ENCODE measurements around the gene AURKA. TPM values are rescaled to one million over a fixed set of nuclear protein-coding genes. Genes with fewer than 3 reads are reported as not detected.

Gene AURKA
- total RNA-seq = 8.7 to 10.5 TPM (median 9.6 TPM) in 3 replicates
- long read RNA-seq, partial matches to known transcripts = 0 of 25 reads
- long read RNA-seq, other reads (novel, unspliced or antisense) = 13 of 25 reads

DNA sequence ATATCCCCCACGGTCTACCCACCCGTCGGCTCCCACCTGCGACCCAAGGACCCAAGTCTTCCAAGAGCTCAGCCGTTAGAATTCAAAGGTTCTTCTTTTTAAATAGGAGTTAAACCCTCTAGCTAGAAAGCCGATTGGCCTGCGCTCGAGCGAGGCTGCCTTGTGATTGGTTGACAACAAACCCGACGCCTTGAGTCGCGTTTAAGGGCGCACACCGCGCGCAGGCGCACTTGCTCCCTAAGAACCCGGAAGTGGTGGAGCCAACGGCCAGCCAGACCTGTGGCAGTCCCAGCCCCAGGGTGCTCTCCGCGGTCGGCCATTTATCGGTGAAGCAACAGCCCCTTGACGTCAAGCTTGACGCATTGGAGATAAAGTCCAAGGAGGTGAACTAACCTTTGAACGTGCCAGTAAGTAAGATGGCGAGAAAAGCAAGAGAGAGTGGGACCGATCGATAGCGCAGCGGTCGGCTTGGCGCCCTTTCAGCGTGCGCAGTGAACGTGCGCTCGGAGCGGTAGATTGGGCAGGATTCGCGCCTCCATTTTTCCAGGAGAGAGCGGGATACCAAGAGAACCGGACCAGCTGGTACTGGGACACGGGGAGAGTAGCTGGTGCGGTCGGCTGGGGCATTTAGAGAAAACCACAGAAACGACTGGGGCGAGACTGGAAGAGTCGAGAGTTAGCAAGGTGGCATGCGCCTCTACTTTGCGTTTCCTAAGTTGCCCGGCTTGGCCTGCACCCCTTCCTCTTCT is at the start of gene AURKA, which contains the start of gene CSTF1:
Gene AURKA (minus strand): TSS at position 84 of the 749 bp plus-strand sequence. CDS start 4,018 bp downstream, outside the sequence.
Gene CSTF1 (plus strand): TSS at position 514 of the 749 bp plus-strand sequence. CDS start 2,908 bp downstream, outside the sequence.
- peaks cover 5% of the 10 kb centered on the region for H3K36me3 Mint-ChIP-seq (ENCODE audit: low read depth)
- peak; percentile 100 for DNase-seq (ENCODE audit: low spot score)
- no peaks in the 10 kb centered on the region for H3K9me3 Mint-ChIP-seq (ENCODE audit: low read depth)
- peak within 1 kb of the TSS; percentile 58 for H3K27ac Mint-ChIP-seq (ENCODE audit: unreplicated experiment)
- no peak within 1 kb of the TSS for H3K4me3 Mint-ChIP-seq (ENCODE audit: unreplicated experiment)
- H3K27me3 Mint-ChIP-seq (ENCODE audit: low read depth) = no peaks in the 10 kb centered on the region
- TF ChIP-seq, protein P1, sequence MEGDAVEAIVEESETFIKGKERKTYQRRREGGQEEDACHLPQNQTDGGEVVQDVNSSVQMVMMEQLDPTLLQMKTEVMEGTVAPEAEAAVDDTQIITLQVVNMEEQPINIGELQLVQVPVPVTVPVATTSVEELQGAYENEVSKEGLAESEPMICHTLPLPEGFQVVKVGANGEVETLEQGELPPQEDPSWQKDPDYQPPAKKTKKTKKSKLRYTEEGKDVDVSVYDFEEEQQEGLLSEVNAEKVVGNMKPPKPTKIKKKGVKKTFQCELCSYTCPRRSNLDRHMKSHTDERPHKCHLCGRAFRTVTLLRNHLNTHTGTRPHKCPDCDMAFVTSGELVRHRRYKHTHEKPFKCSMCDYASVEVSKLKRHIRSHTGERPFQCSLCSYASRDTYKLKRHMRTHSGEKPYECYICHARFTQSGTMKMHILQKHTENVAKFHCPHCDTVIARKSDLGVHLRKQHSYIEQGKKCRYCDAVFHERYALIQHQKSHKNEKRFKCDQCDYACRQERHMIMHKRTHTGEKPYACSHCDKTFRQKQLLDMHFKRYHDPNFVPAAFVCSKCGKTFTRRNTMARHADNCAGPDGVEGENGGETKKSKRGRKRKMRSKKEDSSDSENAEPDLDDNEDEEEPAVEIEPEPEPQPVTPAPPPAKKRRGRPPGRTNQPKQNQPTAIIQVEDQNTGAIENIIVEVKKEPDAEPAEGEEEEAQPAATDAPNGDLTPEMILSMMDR (IDR thresholded peaks at IDR 0.05) = no peak
- peaks cover 12% of the 10 kb centered on the region for H3K4me1 Mint-ChIP-seq (ENCODE audit: low read depth)

DNA sequence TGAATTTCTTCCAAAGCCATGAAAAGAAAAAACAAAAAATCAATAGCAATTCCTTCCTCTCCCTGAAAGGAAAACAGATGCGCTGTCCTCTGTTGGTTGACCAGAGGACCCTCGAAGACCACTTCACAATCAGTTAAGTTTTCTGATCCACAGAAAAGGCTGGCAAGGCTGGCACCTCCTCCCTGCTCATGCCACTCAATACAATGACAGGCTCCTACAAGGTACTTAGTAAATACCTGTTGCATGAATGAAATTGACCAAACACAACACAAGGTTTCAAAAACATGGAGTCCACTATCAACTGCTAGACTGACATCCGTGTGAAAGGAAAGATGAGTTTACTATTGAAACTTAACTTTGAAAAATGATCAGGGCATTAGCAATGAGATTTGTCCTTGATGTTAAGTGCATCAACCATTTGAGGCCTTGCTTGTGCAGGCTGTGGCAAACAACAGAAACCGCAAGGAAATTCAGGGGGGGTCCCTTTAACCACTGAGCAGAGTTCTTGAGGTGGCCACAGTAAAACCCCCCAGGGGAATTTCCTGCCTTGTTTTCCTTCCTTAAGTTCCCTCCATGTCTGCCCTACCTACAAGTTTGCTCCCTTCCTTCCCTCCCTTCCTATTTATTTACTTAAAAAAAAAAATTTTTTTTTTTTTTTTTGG is 48.5 kb upstream of the AURKA start:
- no peaks in the 10 kb centered on the region for H3K9me3 Mint-ChIP-seq (ENCODE audit: low read depth)
- peak overlapping the region; percentile 91 for H3K27ac Mint-ChIP-seq (ENCODE audit: unreplicated experiment)
- no peaks in the 10 kb centered on the region for H3K36me3 Mint-ChIP-seq (ENCODE audit: low read depth)
- peaks cover 54% of the 10 kb centered on the region for H3K4me1 Mint-ChIP-seq (ENCODE audit: low read depth)
- DNase-seq (ENCODE audit: low spot score) = no peak
- no peak overlapping the region for H3K4me3 Mint-ChIP-seq (ENCODE audit: unreplicated experiment)
- TF ChIP-seq, protein P1 (IDR thresholded peaks at IDR 0.05) = no peak
- no peaks in the 10 kb centered on the region for H3K27me3 Mint-ChIP-seq (ENCODE audit: low read depth)

DNA sequence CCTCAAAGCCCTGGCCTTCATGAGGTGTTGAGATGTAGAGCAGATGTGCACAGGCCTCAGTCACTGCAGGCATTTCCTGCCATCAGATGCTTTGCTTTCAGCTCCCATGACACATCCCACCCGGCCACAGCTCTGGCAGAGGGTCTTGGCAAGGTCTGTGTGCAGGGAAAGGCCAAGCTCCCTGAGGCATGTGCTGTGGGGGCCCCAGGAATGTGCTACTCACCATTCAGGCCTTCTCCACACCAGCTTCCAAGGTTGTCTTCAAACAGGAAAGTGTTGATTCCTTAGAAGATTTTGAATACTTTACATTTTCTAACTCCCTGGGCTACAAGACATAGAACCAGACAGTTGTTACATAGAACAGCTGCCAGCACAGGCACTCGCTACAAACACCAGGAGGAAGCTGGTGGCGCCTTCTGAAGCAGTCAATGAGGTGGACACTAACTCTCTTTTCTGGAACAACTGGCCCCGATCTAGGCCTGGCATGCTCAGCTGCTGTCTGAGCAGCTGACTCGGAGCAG is 47.8 kb upstream of the AURKA start:
- H3K27ac Mint-ChIP-seq (ENCODE audit: unreplicated experiment) = peak overlapping the region; percentile 91
- H3K27me3 Mint-ChIP-seq (ENCODE audit: low read depth) = no peaks in the 10 kb centered on the region
- no peaks in the 10 kb centered on the region for H3K36me3 Mint-ChIP-seq (ENCODE audit: low read depth)
- H3K9me3 Mint-ChIP-seq (ENCODE audit: low read depth) = no peaks in the 10 kb centered on the region
- TF ChIP-seq, protein P1 (IDR thresholded peaks at IDR 0.05) = no peak
- no peak for DNase-seq (ENCODE audit: low spot score)
- peaks cover 54% of the 10 kb centered on the region for H3K4me1 Mint-ChIP-seq (ENCODE audit: low read depth)
- no peak overlapping the region for H3K4me3 Mint-ChIP-seq (ENCODE audit: unreplicated experiment)

DNA sequence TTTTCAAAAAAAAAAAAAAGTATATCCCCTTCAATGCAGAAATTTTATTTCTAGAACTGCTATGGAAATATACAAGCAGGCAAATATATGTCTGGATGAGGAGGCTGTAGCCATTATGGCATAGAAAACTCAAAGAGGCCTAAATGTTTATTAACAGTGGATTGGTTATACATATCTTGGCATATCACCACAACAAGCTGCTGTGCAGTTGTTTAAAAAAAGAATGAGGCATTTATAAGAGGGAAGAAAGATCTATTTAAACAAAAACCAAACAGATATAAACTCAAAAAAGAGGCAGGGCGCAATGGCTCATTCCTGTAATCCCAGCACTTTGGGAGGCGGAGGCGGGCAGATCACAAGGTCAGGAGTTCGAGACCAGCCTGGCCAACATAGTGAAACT is 46.3 kb upstream of the AURKA start:
- peaks cover 51% of the 10 kb centered on the region for H3K4me1 Mint-ChIP-seq (ENCODE audit: low read depth)
- no peaks in the 10 kb centered on the region for H3K36me3 Mint-ChIP-seq (ENCODE audit: low read depth)
- H3K4me3 Mint-ChIP-seq (ENCODE audit: unreplicated experiment) = no peak overlapping the region
- no peak for DNase-seq (ENCODE audit: low spot score)
- H3K9me3 Mint-ChIP-seq (ENCODE audit: low read depth) = no peaks in the 10 kb centered on the region
- no peak overlapping the region for H3K27ac Mint-ChIP-seq (ENCODE audit: unreplicated experiment)
- TF ChIP-seq, protein P1 (IDR thresholded peaks at IDR 0.05) = no peak
- no peaks in the 10 kb centered on the region for H3K27me3 Mint-ChIP-seq (ENCODE audit: low read depth)

Measured in chondrocyte (in vitro differentiated cells).